ENCODE measurements around the gene OR9A2.
A peak's percentile ranks its signal among the peaks of the same experiment; 100 is the strongest.

The OR9A2 gene, protein sequence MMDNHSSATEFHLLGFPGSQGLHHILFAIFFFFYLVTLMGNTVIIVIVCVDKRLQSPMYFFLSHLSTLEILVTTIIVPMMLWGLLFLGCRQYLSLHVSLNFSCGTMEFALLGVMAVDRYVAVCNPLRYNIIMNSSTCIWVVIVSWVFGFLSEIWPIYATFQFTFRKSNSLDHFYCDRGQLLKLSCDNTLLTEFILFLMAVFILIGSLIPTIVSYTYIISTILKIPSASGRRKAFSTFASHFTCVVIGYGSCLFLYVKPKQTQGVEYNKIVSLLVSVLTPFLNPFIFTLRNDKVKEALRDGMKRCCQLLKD

DNA sequence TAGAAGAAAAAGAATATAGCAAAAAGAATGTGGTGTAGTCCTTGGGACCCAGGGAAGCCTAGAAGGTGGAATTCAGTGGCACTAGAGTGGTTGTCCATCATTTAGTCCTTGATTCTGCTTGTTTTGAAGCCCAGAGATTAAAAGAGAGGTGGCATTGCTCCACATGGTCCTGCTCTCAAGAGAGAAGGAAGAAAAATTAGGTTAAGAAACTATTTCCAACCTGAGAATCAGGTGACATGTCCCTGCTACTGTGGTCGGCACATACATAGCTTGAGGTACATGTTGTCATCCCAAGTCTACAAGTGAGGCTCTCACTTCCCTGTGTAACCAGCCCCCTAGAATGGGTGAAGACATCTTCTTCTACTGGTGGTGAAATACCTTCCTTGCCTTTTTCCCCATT, at the start of gene OR9A2:
Gene OR9A2, minus strand, starts transcription at position 101 of the 400 bp plus-strand sequence. Its CDS starts 0 bp downstream, at position 101.
- DNase-seq = no peak

DNA sequence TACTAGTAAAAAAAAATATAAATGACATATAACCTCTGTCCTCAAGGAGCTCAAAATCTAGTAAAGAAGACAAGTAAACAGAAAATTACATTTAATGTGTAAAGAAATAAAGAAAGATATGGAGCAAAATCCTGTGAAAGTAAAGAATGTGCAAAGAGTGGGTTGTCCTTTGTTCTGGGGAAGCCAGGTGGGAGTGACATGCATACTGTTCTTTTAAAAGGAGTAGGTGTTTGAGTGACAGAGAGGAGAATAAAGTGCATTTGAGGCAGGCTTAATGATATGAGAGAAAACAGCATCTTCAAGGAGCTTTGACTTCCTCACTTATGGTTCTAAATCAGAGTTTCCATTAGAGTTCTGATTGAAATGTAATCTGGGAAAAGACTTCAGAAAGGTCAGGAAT, 47.2 kb upstream of the OR9A2 start:
- no peak for DNase-seq

DNA sequence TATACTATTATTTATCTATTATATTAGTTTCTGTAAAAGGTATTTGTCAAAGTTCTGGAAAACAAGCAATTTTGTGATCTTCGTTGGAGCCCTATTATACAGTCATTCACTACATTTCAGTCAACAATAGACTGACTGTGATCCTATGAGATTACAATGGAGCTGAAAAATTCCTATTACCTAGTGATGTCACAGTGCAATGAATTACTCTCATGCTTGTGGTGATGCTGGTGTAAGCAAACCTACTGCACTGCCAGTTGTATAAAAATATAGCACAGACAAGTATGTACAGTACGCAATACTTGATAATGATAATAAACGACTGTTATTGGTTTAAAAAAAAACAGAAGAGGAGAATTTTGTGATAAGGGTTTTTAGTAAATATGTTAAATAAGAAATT, 46.6 kb upstream of the OR9A2 start:
- DNase-seq = no peak

DNA sequence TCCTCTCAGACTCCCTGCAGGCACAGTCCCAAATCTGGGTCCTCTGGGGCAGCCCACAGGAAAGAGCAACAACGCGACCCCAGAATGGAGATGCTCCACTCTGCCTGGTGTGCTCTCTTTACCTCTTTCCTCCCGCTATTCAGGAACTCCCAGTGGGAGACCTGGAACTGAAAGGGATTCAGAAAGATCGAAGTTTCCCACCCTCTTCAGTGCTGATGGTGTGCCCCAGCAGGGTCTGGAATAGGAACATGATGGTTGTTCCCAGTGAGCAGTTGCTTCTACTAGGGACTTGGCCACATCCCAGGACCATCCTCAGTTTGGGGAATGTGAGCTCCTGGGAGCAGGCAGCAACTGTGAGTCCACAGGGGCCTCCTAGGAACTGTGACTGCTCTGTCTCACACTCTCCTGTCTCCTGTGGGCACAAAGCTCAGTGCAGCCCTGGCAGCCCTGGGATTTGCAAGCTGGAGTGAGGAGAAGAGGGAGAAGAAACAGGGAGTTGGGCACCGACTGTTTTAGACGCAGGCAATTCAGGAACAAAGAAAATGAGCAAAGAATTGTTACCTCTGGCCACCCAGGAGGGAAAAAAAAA, 43.1 kb upstream of the OR9A2 start:
- no peak for DNase-seq

DNA sequence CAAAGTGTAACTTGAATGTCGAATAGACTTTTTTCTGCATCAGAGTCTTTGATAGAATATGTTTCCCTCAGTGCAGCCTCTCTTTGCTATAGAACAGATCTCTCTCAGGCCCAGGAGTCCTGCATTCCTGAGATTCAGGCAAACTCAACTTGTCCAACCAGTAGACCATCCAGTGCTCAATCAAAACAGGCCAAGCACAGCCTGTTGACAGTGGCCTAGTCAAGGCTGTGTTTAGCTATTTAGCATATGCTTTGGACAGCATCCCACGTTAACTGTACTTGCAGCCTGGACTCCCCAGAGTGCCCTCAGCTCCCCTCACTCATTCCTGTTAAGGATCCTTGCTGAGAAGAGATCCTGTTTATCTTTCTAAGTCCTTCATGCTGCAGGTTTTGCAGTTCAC, 41.5 kb upstream of the OR9A2 start:
- no peak for DNase-seq

DNA sequence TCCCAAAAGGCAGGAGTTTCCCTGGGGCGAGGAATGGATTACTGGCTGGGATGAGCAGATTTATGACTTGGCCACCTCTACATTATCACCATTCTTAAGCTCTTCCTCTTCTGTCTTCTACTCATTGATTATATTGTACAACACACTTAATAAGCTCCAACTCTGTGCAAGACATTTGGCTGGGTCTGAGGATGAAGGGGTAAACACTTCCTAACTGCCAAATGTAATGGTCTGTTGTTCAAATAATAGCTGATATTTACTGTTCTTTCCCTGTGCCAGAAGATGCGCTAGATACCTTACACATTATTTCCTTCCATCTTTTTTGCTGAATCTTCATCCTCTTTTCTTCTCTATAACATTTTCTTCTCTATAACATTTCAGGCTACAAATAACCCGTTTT, 36.8 kb upstream of the OR9A2 start:
- no peak for DNase-seq

DNA sequence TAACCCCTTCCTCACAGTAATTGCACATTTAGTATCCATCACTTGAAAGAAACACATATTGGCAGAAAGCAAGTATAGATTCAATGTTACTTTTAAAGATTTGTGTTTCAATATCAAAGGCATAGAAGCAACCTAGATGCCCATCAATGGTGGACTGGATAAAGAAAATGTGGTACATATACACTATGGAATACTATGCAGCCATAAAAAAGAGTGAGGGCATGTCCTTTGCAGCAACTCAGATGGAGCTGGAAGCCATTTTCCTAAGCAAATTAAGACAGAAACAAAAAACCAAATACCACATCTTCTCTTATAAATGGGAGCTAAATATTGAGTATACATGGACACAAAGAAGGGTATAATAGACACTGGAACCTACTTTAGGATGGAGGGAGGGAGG, 28.8 kb upstream of the OR9A2 start:
- no peak for DNase-seq

DNA sequence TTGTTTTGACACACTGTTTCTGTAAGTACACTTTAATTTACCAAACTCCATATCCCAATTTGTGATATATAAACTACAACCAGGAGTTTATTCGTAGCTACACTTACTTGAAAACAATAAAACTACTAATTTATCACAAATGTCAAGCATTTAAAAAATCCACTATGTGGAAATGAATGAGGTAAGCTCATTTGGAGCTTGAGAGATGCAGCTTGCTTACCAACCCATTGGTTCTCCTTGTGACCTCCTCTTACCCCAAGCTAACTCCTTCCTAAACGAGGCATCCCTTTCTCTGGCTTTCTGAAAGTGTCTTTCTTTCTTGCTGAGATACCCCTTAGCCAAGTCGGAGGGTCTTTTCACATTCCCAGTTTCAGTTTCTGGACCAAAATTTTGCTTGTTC, 27.7 kb upstream of the OR9A2 start:
- no peak for DNase-seq

DNA sequence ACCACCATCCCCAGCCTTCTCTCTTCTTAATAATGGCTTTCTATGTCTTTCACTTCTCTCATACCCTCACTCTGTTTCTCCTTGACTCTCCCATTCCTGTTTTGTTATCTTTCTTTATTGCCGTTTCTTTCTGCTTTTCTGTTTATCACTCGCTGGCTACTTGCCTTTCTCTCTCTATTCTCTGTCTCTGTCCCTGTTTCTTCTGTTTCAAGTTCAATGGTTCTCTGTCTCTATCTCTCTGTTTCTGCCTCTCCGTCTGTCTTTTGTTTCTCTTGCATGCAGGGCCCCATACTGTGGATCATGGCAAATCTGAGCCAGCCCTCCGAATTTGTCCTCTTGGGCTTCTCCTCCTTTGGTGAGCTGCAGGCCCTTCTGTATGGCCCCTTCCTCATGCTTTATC, 25.1 kb upstream of the OR9A2 start, which contains the start of gene OR6V1:
Gene OR6V1, plus strand, starts transcription at position 301 of the 400 bp plus-strand sequence. Its CDS starts 0 bp downstream, at position 301.
- DNase-seq = no peak

DNA sequence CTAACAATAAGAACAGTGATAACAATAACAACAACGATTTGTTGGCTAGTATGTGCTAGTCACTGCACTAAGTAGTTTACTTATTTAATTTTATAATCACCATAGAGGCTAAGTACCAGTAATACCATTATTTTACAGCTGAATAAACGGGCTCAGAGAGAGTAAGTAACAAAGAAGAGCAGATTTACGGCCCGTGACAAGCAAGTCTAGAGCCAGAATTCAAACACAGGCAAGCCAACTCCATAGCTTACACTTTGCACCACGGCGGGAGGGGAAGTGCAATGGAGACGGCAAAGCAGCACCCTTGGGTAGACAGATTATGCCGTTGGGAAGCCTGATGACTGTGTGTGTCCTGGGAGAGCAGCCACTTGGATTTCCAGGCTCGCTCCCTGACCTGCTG, 24.0 kb upstream of the OR9A2 start:
- no peak for DNase-seq

DNA sequence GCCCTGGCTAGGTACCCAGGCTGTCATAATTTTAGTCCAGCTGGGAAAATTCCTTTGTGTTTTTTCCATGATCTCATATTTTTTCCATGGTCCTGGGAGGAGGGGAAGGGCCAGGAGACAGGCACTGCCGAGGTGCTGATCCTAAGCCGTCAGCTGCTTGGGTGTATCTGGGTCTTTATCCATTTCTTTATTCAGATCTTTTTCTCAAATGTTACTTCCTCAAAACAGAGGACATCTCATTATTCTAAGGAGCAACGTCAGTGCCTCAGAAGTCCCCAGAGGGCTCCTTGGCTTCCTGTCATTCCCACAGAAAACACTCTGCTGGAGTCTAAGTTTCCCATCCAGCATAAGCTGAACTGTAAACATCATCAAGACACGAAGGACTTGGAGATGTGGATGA, 22.4 kb upstream of the OR9A2 start:
- no peak for DNase-seq

DNA sequence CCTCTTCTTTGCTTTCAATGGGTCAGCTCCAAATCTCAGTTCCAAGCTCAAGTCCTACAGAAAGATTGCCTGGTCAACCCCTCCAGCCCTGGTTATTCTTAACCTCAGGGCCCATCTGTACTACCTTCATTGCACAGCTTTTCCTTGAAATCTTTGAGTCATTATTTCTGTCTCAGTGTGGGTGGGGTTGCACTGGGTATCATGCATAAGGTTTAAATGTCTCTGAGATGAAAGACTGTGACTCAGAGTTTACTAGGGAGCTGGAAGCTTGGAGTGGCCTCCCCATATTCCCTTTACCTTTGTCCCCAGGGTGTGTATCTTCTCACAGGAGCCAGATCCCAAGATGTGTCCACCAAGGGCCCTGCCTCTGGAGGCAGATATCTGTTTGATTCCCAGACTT, 21.9 kb upstream of the OR9A2 start:
- no peak for DNase-seq

DNA sequence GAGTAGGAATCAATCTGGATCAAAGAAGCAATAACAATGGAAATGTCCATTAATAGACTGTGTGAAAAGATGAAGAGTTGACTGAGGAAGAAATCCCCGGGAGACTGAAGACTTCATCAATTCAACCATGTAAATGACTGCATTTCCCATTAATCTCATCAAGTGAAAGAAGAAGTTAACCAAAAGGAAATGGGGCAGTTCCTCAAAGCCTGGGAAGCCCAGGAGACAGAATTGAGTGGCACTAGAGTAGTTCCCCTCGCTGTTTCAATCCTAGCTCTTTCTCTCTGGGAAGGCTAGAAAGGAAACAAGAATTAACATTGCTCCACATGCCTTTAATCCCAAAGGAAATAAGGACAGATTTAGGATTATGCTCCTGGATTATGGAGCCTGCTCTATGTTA, 20.4 kb upstream of the OR9A2 start:
- no peak for DNase-seq

DNA sequence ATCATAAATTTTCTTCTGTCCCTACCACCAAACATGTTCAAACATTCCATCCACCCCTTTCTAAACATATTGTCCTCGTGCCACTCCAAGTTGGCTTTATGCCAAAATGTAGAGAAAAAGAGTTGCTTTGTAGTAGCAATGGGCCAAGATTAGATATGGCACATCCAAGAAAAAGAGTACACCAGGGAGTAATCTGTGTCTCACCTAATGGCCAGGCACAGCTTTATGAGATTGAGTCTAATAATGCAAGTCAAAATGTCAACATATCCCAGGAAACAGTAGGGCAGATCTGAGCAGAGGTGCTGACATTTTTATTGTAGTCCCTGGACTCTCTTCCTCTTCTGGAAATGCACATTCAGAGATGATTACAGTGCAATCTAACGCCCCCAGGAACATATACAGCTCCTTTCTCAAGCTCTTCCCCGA, 19.5 kb upstream of the OR9A2 start:
- no peak for DNase-seq

DNA sequence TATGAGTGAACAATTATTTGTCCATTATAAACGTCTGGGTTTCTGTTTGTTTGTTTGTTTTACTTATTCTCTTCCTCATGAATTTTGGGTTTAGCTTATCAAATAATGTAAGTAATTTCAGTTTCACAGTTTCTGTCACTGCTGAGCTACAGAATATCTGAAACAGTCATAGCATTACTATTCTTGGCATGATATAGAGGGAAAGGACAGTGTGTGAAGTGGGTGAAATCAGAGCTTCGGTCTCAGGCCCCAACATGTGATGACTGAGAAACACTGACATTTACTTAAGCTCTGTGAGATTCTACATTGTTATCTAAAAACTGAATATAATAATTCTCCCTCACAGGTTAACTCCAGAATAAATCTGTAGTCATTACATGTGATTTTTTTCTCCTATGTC, 16.5 kb upstream of the OR9A2 start:
- peak; percentile 17 for DNase-seq

DNA sequence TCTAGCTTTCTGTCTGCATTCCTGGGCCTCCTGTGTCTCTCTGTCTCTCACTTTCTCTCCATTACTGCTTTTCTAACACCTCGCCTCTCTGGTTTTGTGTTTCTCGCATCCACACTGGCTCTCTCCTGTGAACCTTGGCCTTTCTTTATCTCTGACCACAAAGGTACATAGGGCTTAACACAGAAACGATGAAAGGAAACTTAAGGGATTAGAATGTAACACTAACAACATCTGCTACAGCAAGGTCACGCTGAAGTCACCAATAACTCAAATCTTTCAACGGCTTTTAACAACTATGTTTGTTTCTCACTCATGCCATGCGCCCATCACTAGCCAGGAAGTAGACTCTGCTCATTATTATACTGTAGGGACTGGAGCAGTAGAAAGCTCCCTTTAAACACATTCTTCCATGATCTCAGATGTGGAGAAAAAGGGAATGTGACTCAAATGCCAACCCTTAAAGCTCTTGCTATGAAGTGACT, 15.9 kb upstream of the OR9A2 start:
- DNase-seq = peak; percentile 4

DNA sequence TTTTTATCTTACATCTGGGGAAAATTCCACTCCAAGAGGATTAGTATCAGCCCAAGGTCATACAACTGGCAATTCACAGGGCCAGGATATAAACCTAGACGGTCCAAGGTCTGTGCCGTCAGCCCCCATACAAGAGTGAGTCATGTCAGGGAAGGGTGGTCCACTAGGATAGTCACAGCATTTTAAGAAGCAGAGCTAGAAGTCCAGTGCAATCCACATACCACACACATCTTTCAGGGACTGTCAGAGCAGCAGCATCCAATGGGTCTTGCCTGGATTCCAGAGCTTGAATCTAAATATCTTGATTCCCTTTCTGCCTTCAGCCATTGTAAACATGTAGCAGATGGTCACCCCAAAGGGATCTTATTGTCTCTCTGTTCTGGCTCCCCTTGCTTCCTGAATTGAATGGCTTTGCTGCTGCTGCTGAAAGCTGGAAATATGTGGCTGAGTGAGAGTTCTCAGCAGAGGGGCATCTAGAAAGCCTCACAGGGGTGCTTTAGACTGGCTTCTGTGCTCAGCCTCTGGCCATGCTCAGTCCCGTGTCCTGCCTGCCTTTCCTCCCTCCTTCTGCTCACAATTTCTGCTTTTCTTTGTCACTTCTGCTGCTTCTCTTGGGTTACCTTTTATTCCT, 15.3 kb upstream of the OR9A2 start:
- peak; percentile 2 for DNase-seq

DNA sequence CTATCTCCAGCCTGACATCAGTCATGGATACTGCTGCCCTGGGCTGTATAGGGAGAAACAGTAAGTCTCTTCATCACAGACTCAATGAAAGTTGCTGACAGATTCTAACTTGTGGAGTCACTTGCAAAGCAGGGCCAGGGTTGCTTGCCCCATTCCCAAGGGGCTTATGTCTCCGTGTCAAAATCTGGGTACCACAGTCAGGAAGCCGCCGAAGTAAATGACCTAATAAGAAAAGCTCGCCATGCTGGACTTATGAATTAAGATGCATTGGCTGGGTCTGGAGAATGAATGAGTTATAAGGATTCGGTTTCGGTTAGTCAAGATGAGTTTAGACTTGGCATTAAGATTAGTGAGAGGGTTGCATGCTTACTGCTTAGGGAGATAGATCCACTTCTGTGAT, 14.4 kb upstream of the OR9A2 start:
- DNase-seq = no peak

DNA sequence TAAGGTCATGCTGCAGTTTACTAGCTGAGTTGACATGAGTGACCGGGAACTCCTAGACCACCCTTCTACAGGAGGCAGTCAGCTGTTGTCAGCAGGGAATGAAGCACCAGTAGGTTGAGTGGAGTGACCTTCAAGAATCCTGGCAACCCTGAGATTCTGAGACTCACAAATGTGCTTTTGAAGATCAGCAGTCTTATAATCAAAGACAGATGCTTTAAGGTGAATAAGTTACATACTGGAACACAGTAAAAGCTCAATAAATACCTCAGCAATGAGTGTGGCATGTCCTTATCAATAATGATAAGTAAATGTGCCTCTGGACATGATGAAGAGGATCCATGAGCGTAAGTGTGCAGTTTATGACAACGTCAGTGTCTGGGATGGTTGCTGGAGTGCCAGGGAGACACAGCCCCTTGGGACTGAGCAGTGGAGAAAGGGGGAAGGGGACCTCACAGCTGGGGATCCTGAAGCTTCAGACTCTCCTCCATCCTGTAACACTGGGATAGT, 13.3 kb upstream of the OR9A2 start:
- DNase-seq = no peak

DNA sequence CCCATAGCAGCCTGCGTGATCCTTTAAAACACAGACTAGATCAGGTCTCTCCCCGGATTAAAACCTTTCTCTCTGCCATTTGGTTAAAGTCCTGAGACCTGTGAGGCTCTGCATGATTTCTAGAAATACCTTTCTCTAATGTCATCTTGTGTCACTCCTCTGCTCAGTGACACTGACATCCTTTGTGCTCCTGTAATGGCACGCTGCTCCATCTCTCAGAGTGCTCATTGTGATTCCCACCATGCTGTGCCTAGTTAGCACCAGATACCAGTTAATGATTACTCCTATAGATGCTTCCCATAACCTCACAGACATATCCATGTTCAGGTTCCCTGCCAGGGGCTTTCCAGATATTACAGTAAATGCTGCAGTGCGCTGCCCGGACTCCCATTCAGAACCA, 11.7 kb upstream of the OR9A2 start:
- no peak for DNase-seq

DNA sequence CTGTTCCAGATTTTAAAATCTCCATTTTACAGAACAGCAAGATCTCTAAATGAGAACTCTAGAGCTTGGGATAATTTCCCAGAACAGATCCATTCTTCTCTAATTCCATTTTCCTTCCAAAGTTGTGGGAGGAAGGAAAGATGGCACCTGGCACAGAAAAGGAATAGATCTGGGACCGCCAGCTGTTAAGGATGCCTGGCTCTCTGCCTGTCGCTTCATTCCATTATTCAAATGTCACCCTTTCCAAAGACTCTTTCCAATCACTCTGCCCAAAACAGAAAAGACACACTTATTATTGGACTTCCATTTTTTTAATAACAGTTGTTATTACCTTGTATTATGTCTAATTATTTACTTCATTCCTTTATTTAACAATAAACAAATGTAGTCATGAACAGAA, 751 bp upstream of the OR9A2 start:
- DNase-seq = no peak

DNA sequence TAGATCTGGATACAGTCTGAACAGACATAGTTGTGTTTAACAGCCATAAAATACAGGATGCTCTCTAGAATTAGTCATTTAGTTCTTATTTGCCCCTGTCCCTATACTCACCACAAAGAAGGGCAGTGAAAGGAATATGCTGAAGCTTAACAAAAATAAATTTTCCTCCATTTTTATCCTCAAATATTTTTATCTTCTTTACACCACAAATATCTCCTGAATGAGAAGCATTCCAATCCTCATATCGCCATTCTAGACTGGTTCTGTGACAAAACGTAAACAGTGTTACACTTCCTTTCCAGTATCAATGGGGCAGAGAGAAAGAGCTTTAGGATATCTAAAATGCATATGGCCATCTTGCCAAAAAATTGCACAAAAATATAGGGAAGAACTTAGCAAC, 1.6 kb downstream of the OR9A2 start:
- DNase-seq = no peak

DNA sequence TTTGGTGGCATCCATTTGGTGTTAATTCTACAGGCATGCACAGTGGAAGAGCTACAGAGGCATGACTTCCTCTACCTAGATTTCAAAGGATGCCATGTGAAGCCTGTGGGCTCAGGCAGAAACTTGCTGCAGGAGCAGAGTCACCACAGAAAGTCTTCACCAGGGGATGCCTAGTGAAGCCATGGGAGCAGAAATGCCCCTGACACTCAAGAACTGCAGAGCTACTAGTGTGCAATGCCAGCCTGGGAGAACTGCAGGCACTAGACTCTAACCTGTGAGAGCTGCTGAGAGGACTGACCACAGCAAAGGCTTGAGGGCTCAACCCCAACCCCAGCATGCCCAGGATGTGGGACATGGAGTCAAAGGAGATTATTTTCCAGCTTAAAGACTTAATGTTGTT, 3.9 kb downstream of the OR9A2 start:
- no peak for DNase-seq

DNA sequence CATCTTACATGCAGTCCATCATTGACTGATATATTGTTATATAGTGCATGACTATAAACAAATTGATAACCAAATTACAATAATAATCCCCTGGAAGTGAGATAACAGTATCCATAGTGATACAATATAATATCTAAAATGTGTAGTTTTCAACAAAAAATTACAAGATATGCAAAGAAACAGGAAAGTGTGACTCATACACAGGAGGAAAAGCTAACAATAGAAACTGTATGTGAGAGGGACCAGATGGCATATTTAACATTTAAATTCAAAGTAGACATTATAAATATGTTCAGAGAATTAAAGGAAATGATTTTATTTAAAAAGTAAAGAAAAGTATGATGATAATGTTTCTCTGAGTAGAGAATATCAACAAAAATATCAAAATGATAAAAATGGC, 8.0 kb downstream of the OR9A2 start:
- no peak for DNase-seq
